PC-3 (cell line): ENCODE results near the gene LRP1B.

Experiments used
- EZH2phosphoT487 ChIP-seq: fragments of 300-600 bp; sonication (generic); IDR thresholded peaks from 2 replicates; pipeline ENCODE4 v1.6.1; 2018; ENCODE audit warnings: mild to moderate bottlenecking, antibody characterized with exemption, low read length, borderline replicate concordance
- TF ChIP-seq, protein P1 (sequence below): fragments of 300-600 bp; sonication (generic); conservative IDR thresholded peaks from 2 replicates; pipeline ENCODE4 v1.5.1; 2017; ENCODE audit warnings: antibody characterized with exemption, low read depth, mild to moderate bottlenecking, low read length

DNA sequence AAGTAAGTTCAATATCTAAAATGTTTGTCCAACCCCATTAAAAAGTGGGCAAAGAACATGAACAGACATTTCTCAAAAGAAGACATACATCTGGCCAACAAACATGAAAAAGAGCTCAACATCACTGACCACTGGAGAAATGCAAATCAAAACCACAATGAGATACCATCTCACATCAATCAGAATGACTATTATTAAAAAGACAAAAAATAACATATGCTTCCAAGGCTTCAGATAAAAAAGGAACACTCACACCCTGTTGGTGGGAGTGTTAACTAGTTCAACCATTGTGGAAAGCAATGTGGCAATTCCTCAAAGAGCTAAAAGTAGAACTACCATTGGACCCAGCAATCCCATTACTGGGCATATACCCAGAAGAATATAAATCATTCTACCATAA lies 931.1 kb downstream of the LRP1B start:
- TF ChIP-seq, protein P1, sequence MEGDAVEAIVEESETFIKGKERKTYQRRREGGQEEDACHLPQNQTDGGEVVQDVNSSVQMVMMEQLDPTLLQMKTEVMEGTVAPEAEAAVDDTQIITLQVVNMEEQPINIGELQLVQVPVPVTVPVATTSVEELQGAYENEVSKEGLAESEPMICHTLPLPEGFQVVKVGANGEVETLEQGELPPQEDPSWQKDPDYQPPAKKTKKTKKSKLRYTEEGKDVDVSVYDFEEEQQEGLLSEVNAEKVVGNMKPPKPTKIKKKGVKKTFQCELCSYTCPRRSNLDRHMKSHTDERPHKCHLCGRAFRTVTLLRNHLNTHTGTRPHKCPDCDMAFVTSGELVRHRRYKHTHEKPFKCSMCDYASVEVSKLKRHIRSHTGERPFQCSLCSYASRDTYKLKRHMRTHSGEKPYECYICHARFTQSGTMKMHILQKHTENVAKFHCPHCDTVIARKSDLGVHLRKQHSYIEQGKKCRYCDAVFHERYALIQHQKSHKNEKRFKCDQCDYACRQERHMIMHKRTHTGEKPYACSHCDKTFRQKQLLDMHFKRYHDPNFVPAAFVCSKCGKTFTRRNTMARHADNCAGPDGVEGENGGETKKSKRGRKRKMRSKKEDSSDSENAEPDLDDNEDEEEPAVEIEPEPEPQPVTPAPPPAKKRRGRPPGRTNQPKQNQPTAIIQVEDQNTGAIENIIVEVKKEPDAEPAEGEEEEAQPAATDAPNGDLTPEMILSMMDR: no peak
- TF ChIP-seq EZH2phosphoT487: no peak
